Gastroesophageal sphincter (tissue), 3 donors: ENCODE results near the gene TRAF6.

Experiments used
- POLR2AphosphoS5 ChIP-seq: sonication (generic); formaldehyde crosslinking; IDR thresholded peaks from one replicate; pipeline ENCODE4 v1.6.1; 2017; ENCODE audit warnings: antibody characterized with exemption
- TF ChIP-seq, protein P1 (sequence below), 4 experiments: fragments of 200-600 bp in 2 of 4; fragments of 450-650 bp in 2 of 4; sonication (generic) in 1 of 4; IDR thresholded peaks; one replicate each; pipeline ENCODE4 v1.5.1; 2017 to 2019; ENCODE audit warnings: antibody characterized with exemption in 4 of 4, mild to moderate bottlenecking in 2 of 4, moderate library complexity in 2 of 4

DNA sequence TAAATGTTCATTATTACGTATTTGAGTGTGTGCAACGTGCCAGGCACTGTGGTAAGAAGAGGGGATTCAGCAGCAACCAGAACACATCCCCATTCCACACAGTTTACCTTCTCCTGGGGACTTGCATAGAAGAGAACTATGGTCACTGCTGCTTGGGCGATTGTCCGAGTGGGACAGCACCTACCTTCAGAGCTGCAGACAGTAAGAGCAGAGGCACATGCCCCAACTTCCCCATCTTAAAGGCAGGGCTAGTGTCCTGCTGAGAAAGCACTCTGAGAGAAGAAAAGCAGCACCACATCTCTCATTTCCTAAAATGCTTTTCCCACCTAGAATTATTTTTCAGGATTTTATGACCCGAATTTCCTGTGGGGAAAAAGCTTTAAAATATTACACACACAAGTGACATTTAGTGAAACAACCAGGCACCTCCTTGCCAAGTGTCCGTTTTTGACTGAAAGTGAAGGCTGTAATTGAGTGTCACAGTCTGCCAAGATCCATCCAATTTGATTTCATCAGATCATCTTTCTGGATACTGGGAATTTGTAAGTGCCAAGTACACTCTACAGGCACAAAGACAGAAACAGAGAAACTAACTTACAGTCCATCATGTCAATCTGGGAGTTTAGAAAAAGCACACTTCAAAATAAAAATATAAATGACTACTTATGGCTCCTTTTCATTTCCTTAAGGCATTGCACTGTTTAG lies 24.6 kb downstream of the TRAF6 start:
- TF ChIP-seq, protein P1, sequence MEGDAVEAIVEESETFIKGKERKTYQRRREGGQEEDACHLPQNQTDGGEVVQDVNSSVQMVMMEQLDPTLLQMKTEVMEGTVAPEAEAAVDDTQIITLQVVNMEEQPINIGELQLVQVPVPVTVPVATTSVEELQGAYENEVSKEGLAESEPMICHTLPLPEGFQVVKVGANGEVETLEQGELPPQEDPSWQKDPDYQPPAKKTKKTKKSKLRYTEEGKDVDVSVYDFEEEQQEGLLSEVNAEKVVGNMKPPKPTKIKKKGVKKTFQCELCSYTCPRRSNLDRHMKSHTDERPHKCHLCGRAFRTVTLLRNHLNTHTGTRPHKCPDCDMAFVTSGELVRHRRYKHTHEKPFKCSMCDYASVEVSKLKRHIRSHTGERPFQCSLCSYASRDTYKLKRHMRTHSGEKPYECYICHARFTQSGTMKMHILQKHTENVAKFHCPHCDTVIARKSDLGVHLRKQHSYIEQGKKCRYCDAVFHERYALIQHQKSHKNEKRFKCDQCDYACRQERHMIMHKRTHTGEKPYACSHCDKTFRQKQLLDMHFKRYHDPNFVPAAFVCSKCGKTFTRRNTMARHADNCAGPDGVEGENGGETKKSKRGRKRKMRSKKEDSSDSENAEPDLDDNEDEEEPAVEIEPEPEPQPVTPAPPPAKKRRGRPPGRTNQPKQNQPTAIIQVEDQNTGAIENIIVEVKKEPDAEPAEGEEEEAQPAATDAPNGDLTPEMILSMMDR (IDR thresholded peaks at IDR 0.05) = no peak
- TF ChIP-seq POLR2AphosphoS5 = no peak
